Measurements from ENCODE around the gene CRACDL.

DNA sequence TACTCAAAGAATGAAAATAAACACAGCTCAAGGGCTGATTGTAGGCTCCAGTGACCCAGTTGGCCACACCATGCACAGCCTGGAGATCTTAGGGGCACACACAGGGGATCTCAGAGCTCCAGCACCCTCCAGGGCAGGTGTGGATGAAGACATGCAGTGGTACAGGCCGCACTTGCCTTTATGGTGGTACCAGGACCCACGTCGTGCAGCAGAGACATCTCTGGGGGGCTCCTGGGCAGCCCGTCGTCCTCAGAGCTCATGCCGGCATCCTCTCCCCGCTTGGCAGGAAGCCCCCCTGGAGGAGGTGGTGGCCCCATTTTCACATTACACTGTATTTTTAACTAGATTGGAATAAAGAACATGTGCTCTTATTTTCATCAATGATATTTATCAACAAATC is 103.9 kb downstream of the CRACDL start:
- TF ChIP-seq POLR2A (IDR thresholded peaks at IDR 0.05; ENCODE audit: low read depth, low read length) (no peak), POLR2AphosphoS5 (IDR thresholded peaks at IDR 0.05; ENCODE audit: low read depth, low read length) (no peak)

All from GM12892 (cell line).